GM12875 (cell line): ENCODE results near the gene RFC2.

Source experiments
- H3K4me3 ChIP-seq: one replicate; pipeline ENCODE4 v1.5.1; 2011; ENCODE audit warnings: low read depth, low read length, control low read depth
- TF ChIP-seq, protein P1 (sequence below): IDR thresholded peaks from 2 replicates; pipeline ENCODE4 v1.5.1; 2011; ENCODE audit warnings: low read depth, mild to moderate bottlenecking, control low read depth, inconsistent platforms, low read length, moderate library complexity, borderline replicate concordance; ENCODE audit not compliant: insufficient read depth

RFC2 gene

DNA sequence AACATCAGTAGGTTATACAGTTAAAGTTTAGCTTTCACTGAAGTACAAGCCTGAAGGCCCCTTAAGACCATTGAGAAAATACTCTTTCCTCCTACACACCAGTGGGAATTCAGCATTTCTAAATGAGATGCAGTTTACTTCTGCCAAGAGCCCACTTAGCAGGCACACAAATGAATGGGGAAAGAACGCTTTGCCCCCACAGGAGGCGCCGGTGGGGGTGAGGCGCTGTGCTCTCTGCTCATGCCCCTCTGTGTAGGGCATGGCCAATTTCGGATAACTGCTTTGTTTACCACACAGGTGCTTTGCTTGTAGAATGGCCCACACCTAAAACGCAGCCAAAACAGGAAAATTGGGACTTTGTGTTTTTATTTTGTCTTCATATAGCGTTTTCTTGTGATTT, 60.3 kb downstream of the RFC2 start:
- TF ChIP-seq, protein P1, sequence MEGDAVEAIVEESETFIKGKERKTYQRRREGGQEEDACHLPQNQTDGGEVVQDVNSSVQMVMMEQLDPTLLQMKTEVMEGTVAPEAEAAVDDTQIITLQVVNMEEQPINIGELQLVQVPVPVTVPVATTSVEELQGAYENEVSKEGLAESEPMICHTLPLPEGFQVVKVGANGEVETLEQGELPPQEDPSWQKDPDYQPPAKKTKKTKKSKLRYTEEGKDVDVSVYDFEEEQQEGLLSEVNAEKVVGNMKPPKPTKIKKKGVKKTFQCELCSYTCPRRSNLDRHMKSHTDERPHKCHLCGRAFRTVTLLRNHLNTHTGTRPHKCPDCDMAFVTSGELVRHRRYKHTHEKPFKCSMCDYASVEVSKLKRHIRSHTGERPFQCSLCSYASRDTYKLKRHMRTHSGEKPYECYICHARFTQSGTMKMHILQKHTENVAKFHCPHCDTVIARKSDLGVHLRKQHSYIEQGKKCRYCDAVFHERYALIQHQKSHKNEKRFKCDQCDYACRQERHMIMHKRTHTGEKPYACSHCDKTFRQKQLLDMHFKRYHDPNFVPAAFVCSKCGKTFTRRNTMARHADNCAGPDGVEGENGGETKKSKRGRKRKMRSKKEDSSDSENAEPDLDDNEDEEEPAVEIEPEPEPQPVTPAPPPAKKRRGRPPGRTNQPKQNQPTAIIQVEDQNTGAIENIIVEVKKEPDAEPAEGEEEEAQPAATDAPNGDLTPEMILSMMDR: no peak

DNA sequence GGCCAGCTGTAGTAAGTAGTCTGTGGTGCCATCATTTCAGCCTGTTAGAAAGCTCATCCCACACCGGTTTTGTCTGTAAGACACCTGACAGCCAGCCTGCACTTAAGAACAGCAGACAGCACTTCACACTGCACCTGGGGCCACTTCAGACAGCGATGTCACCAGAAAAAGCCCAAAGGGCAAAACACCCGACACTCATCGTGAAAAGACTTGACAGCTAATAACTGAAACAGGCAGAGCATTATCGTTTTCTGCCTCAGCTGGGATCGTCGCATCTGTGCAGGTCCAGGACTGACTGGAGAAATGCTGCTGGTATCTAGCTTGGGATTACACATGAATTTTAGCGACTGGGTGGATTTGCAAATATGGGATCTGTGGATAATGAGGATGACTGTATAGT, 61.1 kb downstream of the RFC2 start:
- TF ChIP-seq, protein P1: no peak

More for the DNA sequence above, 60.3 kb downstream of the RFC2 start:
- H3K4me3 ChIP-seq: no peak overlapping the region

DNA sequence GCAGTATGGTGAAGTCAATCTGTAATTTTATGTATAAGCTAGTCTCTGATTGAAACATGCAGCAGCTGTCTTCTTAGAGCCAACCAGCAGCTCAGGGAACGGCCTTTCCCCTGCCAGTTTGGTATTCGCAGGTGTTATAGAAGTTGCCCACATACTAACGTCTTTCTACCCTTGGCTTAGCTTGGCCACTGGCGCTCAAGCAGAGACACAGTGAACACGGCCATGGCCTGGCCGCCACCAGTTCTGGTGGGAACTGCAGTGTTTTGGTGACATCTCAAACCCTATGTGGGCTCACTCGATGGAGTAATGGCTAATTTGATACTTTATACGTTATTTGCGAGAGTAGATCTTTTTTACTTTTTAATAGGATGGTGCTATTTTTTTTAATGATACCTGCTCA, 63.0 kb downstream of the RFC2 start:
- no peak overlapping the region for H3K4me3 ChIP-seq
- TF ChIP-seq, protein P1: no peak

More for the DNA sequence above, 61.1 kb downstream of the RFC2 start:
- H3K4me3 ChIP-seq: no peak overlapping the region

DNA sequence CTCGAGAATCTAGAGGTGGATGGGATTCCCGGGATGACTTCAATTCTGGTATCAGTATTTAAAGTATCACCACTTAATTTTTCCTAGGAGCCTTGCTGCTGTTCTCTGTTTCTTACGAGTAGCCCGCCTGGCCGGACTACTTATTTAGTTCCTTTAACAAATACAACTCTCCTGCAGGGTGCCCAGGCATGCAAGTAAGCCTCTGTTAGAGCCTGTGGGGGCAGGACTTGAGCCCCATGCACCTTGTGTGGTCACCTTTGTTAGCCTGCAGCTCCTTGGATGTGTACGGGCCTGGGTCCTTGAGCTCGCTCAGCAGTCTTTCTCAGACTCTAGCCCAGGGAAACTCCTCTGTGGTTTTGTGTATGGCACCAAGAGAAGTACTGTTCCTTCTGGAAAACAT, 63.9 kb downstream of the RFC2 start:
- TF ChIP-seq, protein P1: no peak
- no peak overlapping the region for H3K4me3 ChIP-seq

DNA sequence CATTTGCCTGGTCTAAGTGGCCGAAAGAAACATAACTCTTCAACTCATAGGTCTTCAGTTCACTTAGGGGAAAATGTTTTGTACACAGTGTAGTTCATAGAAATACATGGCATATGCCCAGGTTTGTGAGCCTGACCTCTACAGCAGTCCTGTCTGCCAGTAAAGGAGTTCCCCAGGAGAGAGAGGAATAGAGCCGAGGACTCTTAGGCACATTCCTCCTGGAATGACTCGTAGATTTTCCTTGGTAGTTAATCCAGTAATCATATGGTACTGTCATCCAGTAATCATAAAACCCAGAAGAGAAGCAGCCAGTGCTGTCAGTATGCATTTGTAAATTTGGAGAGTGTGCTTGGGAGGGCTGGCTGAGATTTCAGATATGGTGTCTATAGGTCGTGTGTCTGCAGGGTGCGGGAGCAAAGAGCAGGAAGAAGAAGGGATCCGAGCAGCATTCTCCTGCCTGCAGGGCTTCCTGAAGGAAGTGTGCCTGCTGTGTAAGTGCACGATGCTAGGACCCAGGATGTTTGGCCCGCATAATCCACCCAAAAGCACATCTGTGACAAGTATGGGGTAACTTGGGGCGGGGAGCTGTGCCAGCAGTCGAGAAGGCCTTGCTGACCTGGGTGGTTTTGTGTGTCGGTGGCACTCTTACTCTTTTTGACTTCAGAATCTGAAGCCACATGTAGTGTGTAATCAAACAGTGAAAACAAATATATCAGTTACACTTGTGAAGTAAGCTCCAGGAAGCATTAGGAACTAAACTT, 66.1 kb downstream of the RFC2 start:
- TF ChIP-seq, protein P1: no peak
- no peak overlapping the region for H3K4me3 ChIP-seq

DNA sequence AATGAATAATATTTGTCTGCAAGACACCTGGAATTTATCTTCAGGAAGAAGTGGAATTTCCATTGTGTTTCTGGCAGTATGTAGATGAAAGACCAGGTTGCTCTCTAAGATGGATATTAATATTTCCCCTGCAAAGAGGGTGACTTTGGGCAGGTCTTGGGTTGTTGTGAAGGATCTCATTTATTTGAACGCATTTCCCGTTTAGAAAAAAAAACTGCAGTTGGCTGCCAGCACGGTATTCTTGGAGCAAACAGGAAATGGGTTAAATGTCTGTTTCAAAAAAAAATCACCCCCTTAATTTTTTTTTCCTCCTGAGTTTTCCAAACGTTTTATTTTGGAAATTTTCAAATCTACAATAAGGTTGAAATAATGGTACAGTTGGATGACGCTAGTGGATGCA, 68.6 kb downstream of the RFC2 start:
- no peak overlapping the region for H3K4me3 ChIP-seq
- TF ChIP-seq, protein P1: no peak

DNA sequence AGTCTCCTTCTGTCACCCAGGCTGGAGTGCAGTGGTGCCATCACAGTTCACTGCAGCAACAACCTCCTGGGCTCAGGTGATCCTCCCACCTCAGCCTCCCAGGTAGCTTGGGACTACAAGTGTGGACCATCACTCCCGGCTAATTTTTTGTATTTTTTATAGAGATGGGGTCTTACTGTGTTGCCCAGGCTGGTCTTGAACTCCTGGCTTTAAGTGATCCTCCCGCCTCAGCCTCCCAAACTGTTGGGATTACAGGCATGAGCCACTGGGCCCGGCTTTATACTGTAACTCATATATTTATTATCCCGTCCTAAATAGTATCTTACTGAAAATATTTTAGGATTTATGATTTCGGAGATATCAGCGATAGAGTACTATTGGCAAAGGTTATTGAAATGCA, 69.2 kb downstream of the RFC2 start:
- no peak overlapping the region for H3K4me3 ChIP-seq
- TF ChIP-seq, protein P1: no peak
